ENCODE data around the gene AKAP12. TPM values are rescaled to one million over a fixed set of nuclear protein-coding genes. Genes with fewer than 3 reads are reported as not detected.

Gene AKAP12
- total RNA-seq, 2 donors from 2014 or later: 102 to 167 TPM

DNA sequence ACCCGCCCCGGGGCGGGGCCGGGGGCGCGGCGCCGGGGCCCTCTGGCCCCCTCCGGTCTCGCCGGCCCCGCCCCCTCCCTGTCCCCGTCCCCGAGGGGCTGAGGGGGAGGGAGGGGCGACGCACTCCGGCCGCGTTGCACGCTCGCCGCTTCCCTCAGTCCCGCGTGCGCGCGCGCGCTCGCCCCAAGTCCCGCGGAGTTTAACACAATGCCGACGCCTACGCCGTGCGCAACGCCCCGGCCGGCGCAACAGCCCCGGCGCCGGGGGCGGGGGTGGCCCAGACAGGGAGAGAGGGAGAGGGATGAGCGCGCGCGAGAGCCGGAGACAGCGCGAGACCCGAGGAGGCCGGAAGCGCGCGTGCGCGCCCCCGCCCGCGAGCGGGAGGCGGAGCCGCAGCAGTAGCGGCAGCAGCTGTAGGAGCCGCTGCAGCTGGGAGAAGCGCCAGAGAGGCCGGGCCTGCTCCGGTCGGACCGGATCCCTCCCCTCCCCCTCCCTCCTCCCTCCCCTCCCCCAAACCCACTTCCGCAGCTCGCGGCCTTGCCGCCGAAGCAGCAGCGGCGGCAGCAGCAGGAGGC is 150.6 kb downstream of the AKAP12 start:
- H3K36me3 ChIP-seq: no peaks in the 10 kb centered on the region
- no peaks in the 10 kb centered on the region for H3K9me3 ChIP-seq
- H3K27me3 ChIP-seq (replicated peaks; ENCODE audit: insufficient read depth): no peaks in the 10 kb centered on the region
- TF ChIP-seq, protein P1, sequence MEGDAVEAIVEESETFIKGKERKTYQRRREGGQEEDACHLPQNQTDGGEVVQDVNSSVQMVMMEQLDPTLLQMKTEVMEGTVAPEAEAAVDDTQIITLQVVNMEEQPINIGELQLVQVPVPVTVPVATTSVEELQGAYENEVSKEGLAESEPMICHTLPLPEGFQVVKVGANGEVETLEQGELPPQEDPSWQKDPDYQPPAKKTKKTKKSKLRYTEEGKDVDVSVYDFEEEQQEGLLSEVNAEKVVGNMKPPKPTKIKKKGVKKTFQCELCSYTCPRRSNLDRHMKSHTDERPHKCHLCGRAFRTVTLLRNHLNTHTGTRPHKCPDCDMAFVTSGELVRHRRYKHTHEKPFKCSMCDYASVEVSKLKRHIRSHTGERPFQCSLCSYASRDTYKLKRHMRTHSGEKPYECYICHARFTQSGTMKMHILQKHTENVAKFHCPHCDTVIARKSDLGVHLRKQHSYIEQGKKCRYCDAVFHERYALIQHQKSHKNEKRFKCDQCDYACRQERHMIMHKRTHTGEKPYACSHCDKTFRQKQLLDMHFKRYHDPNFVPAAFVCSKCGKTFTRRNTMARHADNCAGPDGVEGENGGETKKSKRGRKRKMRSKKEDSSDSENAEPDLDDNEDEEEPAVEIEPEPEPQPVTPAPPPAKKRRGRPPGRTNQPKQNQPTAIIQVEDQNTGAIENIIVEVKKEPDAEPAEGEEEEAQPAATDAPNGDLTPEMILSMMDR (IDR thresholded peaks at IDR 0.05): no peak
- H3K27ac ChIP-seq: peak overlapping the region; percentile 97 to 99
- peak overlapping the region; percentile 85 for H3K4me3 ChIP-seq
- peaks cover 29 to 55% of the 10 kb centered on the region in 2 donors for H3K4me1 ChIP-seq (ENCODE audit: control insufficient read depth in 1 of 2, low read depth in 2 of 2)
- DNase-seq (ENCODE audit: low spot score) (peak; percentile 86), ATAC-seq (ENCODE audit: insufficient number of reproducible peaks, low FRiP score, low read depth) (peak; percentile 87)

DNA sequence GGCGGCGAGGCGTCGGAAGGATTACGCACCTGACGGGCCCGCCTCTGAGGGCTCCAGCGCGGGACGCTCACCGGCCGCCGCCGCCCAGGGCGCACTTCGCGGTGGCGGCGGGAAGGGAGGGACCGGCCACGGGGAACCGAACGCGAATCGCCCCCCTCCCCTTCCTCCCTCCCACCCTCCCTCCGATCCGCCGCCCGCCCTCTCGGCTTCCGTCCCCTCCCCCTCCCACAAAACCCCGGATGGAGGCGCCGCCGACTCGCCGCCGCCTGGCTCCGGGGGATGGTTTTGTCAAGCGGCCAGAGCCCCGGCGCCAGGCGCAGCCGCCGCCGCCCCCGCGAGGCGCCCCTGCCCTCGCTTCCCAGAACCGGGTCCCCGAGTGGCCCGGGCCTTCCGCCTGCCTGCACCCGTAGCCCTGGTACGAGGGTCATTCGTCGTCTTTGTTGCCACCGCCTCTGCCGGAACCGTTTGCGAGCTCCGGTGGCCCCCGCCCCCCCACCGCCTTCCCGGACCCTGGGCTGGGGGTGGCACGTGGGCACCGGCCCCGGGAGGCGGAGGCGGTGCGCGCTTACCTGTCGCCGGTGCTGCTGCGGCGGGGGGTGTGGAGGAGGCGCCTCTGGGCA is 151.2 kb downstream of the AKAP12 start:
- Histone ChIP-seq H3K27me3 (replicated peaks; ENCODE audit: insufficient read depth) (no peaks in the 10 kb centered on the region), H3K9me3 (no peaks in the 10 kb centered on the region), H3K4me1 (ENCODE audit: control insufficient read depth in 1 of 2, low read depth in 2 of 2) (peaks cover 32 to 59% of the 10 kb centered on the region in 2 donors), H3K4me3 (peak overlapping the region; percentile 85), H3K27ac (peak overlapping the region; percentile 97 to 99), H3K36me3 (no peaks in the 10 kb centered on the region)
- no peak for ATAC-seq (ENCODE audit: insufficient number of reproducible peaks, low FRiP score, low read depth)
- TF ChIP-seq, protein P1 (IDR thresholded peaks at IDR 0.05): no peak
- DNase-seq (ENCODE audit: low spot score): peak; percentile 25

- TF ChIP-seq, protein P1 (IDR thresholded peaks at IDR 0.05): no peak
- Histone ChIP-seq H3K4me3 (peak within 1 kb of the TSS; percentile 85), H3K27me3 (replicated peaks; ENCODE audit: insufficient read depth) (no peaks in the 10 kb centered on the region), H3K27ac (peak within 1 kb of the TSS; percentile 97 to 99), H3K4me1 (ENCODE audit: control insufficient read depth in 1 of 2, low read depth in 2 of 2) (peaks cover 35 to 65% of the 10 kb centered on the region in 2 donors), H3K9me3 (no peaks in the 10 kb centered on the region), H3K36me3 (no peaks in the 10 kb centered on the region)
- ATAC-seq (ENCODE audit: insufficient number of reproducible peaks, low FRiP score, low read depth) (no peak), DNase-seq (ENCODE audit: low spot score) (peak; percentile 8)
These were observed 152.0 kb downstream of the AKAP12 start, which contains the start of gene ZBTB2 for GRCh38 chr6:151391471-151392413. Gene ZBTB2 (minus strand): TSS chr6:151391559. CDS start chr6:151373637, 17,922 bp downstream.

DNA sequence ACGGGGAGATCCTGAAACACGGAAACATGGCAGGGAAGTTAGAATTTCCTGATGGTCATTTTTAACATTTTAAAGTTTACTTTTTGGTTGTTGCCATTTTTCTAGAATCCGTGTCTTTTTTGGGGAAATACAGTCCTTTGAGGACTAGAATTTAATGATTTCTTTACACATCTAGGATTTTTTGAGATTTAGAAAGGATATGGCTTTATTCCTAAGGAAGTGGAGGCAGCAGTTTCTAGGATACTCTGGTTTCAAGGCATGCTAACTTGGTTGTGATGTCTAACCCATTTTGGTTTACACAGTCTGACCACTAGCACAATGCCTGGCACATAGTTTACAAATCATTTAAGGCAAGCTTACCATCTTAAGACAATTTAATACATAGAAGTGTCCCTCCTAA is 152.7 kb downstream of the AKAP12 start:
- Histone ChIP-seq H3K4me3 (peak overlapping the region; percentile 85), H3K27ac (peak overlapping the region; percentile 59 to 97), H3K36me3 (no peaks in the 10 kb centered on the region), H3K27me3 (replicated peaks; ENCODE audit: insufficient read depth) (no peaks in the 10 kb centered on the region), H3K9me3 (no peaks in the 10 kb centered on the region), H3K4me1 (ENCODE audit: control insufficient read depth in 1 of 2, low read depth in 2 of 2) (peaks cover 35 to 60% of the 10 kb centered on the region in 2 donors)
- TF ChIP-seq, protein P1 (IDR thresholded peaks at IDR 0.05): no peak
- DNase-seq (ENCODE audit: low spot score): no peak
- no peak for ATAC-seq (ENCODE audit: insufficient number of reproducible peaks, low FRiP score, low read depth)

- Histone ChIP-seq H3K9me3 (no peaks in the 10 kb centered on the region), H3K36me3 (no peaks in the 10 kb centered on the region), H3K4me1 (ENCODE audit: control insufficient read depth in 1 of 2, low read depth in 2 of 2) (peaks cover 35 to 53% of the 10 kb centered on the region in 2 donors), H3K27me3 (replicated peaks; ENCODE audit: insufficient read depth) (no peaks in the 10 kb centered on the region), H3K4me3 (no peak overlapping the region), H3K27ac (no peak overlapping the region)
- TF ChIP-seq, protein P1 (IDR thresholded peaks at IDR 0.05): no peak
- ATAC-seq (ENCODE audit: insufficient number of reproducible peaks, low FRiP score, low read depth) (no peak), DNase-seq (ENCODE audit: low spot score) (no peak)
These were observed 153.6 kb downstream of the AKAP12 start for GRCh38 chr6:151393410-151393809.

All from thoracic aorta (tissue), 2 donors.